ENCODE results near the gene ZNF654.

DNA sequence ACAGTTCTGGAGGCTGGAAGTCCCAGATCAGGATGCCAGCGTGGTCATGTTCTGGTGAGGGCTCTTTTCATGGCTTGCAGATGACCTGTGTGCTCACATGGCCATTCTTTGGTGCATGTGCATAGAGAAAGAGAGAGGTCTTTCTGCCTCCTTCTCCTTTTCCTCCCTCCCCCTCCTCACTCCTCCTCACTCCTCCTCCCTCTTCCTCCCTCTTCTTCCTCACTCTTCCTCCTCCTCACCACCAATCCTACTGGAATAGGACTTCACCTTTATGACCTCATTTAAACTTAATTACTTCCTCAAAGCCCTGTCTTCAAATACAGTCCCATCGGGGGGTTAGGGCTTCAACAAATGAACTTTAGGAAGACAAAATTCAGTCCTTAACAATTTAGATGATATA lies 23.8 kb downstream of the ZNF654 start:
- TF ChIP-seq, protein P1, sequence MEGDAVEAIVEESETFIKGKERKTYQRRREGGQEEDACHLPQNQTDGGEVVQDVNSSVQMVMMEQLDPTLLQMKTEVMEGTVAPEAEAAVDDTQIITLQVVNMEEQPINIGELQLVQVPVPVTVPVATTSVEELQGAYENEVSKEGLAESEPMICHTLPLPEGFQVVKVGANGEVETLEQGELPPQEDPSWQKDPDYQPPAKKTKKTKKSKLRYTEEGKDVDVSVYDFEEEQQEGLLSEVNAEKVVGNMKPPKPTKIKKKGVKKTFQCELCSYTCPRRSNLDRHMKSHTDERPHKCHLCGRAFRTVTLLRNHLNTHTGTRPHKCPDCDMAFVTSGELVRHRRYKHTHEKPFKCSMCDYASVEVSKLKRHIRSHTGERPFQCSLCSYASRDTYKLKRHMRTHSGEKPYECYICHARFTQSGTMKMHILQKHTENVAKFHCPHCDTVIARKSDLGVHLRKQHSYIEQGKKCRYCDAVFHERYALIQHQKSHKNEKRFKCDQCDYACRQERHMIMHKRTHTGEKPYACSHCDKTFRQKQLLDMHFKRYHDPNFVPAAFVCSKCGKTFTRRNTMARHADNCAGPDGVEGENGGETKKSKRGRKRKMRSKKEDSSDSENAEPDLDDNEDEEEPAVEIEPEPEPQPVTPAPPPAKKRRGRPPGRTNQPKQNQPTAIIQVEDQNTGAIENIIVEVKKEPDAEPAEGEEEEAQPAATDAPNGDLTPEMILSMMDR (IDR thresholded peaks at IDR 0.05) = no peak
- no peak for TF ChIP-seq POLR2A (IDR thresholded peaks at IDR 0.05)

Measured in uterus (tissue), 2 donors.